HK-2 (cell line): ENCODE data around the gene CYP19A1.

Experiments
- DNase-seq: peaks from one replicate; pipeline ENCODE4 v3.0.0-alpha.2; 2018; ENCODE audit not compliant: unreplicated experiment

The CYP19A1 gene

GRCh38 chr15:51359981-51360380 is 21.6 kb upstream of the CYP19A1 start:
- no peak for DNase-seq

GRCh38 chr15:51356983-51357382 is 18.6 kb upstream of the CYP19A1 start:
- DNase-seq: no peak

GRCh38 chr15:51356147-51356546 is 17.8 kb upstream of the CYP19A1 start:
- no peak for DNase-seq

GRCh38 chr15:51355096-51355495 is 16.7 kb upstream of the CYP19A1 start:
- DNase-seq: no peak

- DNase-seq: no peak
Observed at GRCh38 chr15:51353976-51354375, 15.6 kb upstream of the CYP19A1 start.

- no peak for DNase-seq
Observed at GRCh38 chr15:51350723-51351122, 12.3 kb upstream of the CYP19A1 start.

GRCh38 chr15:51349156-51349844 is 10.9 kb upstream of the CYP19A1 start:
- DNase-seq: no peak

- DNase-seq: no peak
Observed at GRCh38 chr15:51348688-51349087, 10.3 kb upstream of the CYP19A1 start.

- DNase-seq: no peak
Observed at GRCh38 chr15:51346136-51346535, 7.7 kb upstream of the CYP19A1 start.

GRCh38 chr15:51343466-51343865 is 5.1 kb upstream of the CYP19A1 start:
- DNase-seq: no peak

GRCh38 chr15:51342227-51342999 is 4.0 kb upstream of the CYP19A1 start:
- no peak for DNase-seq

- no peak for DNase-seq
Observed at GRCh38 chr15:51341366-51342226, 3.2 kb upstream of the CYP19A1 start, which contains the start of gene GLDN. Gene GLDN (plus strand): TSS chr15:51341655. CDS start chr15:51341685, 30 bp downstream.

GRCh38 chr15:51335538-51336410 is 2.6 kb downstream of the CYP19A1 start:
- no peak for DNase-seq

- no peak for DNase-seq
Observed at GRCh38 chr15:51335087-51335486, 3.3 kb downstream of the CYP19A1 start.

- DNase-seq: no peak
Observed at GRCh38 chr15:51334011-51334451, 4.4 kb downstream of the CYP19A1 start.

- no peak for DNase-seq
Observed at GRCh38 chr15:51333571-51333970, 4.8 kb downstream of the CYP19A1 start.

GRCh38 chr15:51332206-51333147 is 5.9 kb downstream of the CYP19A1 start:
- no peak for DNase-seq

- DNase-seq: no peak
Observed at GRCh38 chr15:51331141-51331540, 7.3 kb downstream of the CYP19A1 start.

GRCh38 chr15:51328926-51329325 is 9.5 kb downstream of the CYP19A1 start:
- no peak for DNase-seq

- no peak for DNase-seq
Observed at GRCh38 chr15:51327081-51327480, 11.3 kb downstream of the CYP19A1 start.
